HepG2 (cell line): ENCODE results near the gene SAE1. TPM values are rescaled to one million over a fixed set of nuclear protein-coding genes. Genes with fewer than 3 reads are reported as not detected.
A peak's percentile ranks its signal among the peaks of the same experiment; 100 is the strongest.

Experiments
- CBX2 ChIP-seq, 2 experiments: fragments of 200-600 bp in 1 of 2; sonication (generic); formaldehyde crosslinking in 1 of 2; IDR thresholded peaks; 2 replicates each; pipeline versions ENCODE4 v1.7.0 to v1.8.1; 2018 to 2022; ENCODE audit warnings: low read depth in 2 of 2, low read length in 1 of 2, mild to moderate bottlenecking in 1 of 2, missing genetic modification reagents in 1 of 2
- KIAA2018 ChIP-seq: sonication (generic); formaldehyde crosslinking; IDR thresholded peaks from 2 replicates; pipeline ENCODE4 v1.5.0; 2020; ENCODE audit warnings: mild to moderate bottlenecking, missing genetic modification reagents, borderline replicate concordance
- NAIF1 ChIP-seq: sonication (generic); formaldehyde crosslinking; IDR thresholded peaks from 2 replicates; pipeline ENCODE4 v1.5.0; 2020; ENCODE audit warnings: mild to moderate bottlenecking, missing genetic modification reagents, borderline replicate concordance
- NCOA5 ChIP-seq: sonication (generic); formaldehyde crosslinking; IDR thresholded peaks from 2 replicates; pipeline ENCODE4 v1.4.0; 2020; ENCODE audit warnings: missing genetic modification reagents
- NFAT5 ChIP-seq: sonication (generic); formaldehyde crosslinking; IDR thresholded peaks from 2 replicates; pipeline ENCODE4 v1.4.0; 2020; ENCODE audit warnings: missing genetic modification reagents
- NR2F1 ChIP-seq, 2 experiments: fragments of 450-650 bp in 1 of 2; formaldehyde crosslinking in 1 of 2; IDR thresholded peaks; 2 replicates each; pipeline versions ENCODE4 v1.5.0 to v1.6.1; 2016 to 2020; ENCODE audit warnings: mild to moderate bottlenecking in 1 of 2, missing compliant biosample characterization in 1 of 2, missing genetic modification reagents in 1 of 2, moderate library complexity in 1 of 2
- PRMT3 ChIP-seq: sonication (generic); formaldehyde crosslinking; IDR thresholded peaks from 2 replicates; pipeline ENCODE4 v1.8.1; 2022; ENCODE audit warnings: low read depth, mild to moderate bottlenecking, moderate library complexity, missing genetic modification reagents, borderline replicate concordance
- SMAD3 ChIP-seq: sonication (generic); formaldehyde crosslinking; IDR thresholded peaks from 2 replicates; pipeline ENCODE4 v1.4.0; 2020; ENCODE audit warnings: missing genetic modification reagents
- STAT5B ChIP-seq: sonication (generic); formaldehyde crosslinking; IDR thresholded peaks from 2 replicates; pipeline ENCODE4 v1.4.0; 2020; ENCODE audit warnings: missing genetic modification reagents
- TCF12 ChIP-seq, 2 experiments: fragments of 450-650 bp in 1 of 2; sonication (generic) in 1 of 2; formaldehyde crosslinking in 1 of 2; IDR thresholded peaks; 2 replicates each; pipeline versions ENCODE4 v1.6.1 to v1.8.0; 2017 to 2022; ENCODE audit warnings: antibody characterized with exemption in 1 of 2, mild to moderate bottlenecking in 1 of 2, missing genetic modification reagents in 1 of 2, moderate library complexity in 1 of 2
- TEAD3 ChIP-seq: optimal IDR thresholded peaks from 2 replicates; pipeline ENCODE3; 2016; ENCODE audit warnings: borderline replicate concordance
- ZNF234 ChIP-seq: sonication (generic); formaldehyde crosslinking; conservative IDR thresholded peaks from 2 replicates; pipeline ENCODE4 v1.5.1; 2020; ENCODE audit warnings: mild to moderate bottlenecking, missing genetic modification reagents
- ZNF235 ChIP-seq: sonication (generic); formaldehyde crosslinking; IDR thresholded peaks from 2 replicates; pipeline ENCODE4 v1.8.1; 2023; ENCODE audit warnings: mild to moderate bottlenecking, missing genetic modification reagents, borderline replicate concordance
- ZNF44 ChIP-seq: sonication (generic); formaldehyde crosslinking; IDR thresholded peaks from 2 replicates; pipeline ENCODE4 v1.5.1; 2020; ENCODE audit warnings: mild to moderate bottlenecking, missing genetic modification reagents
- polyA plus RNA-seq, 8 experiments: library from polyadenylated mRNA; depleted of rRNA in 3 of 8; stranded (reverse) in 7 of 8; unstranded in 1 of 8; fragments of >200 nt; fragmentation: Illumina TruSeq in 4 of 8; extraction: Trizol in 4 of 8; gene quantifications; 2 replicates each; pipeline versions ENCODE4 v1.2.1 to v1.2.3, GENCODE V29; 2011 to 2016; ENCODE audit warnings: low read depth in 4 of 8, missing spikeins in 1 of 8, mixed read lengths in 1 of 8; ENCODE audit not compliant: insufficient read depth in 1 of 8
- total RNA-seq, 5 experiments: library from RNA; depleted of rRNA; stranded (reverse); fragments of >200 nt; fragmentation: Illumina TruSeq; extraction: Trizol; gene quantifications; 2 replicates each; pipeline ENCODE4 v1.2.3, GENCODE V29; 2016; ENCODE audit warnings: low read depth in 1 of 5

The SAE1 gene
- total and polyA plus RNA-seq, 2 of the 13 experiments (the other 11 are each of a cell fraction or from before 2014, with no cell fraction given): 87.6 to 197 TPM

- TF ChIP-seq NCOA5 (CRISPR knock-in tag) (no peak), PRMT3 (no peak), NFAT5 (CRISPR knock-in tag) (no peak), SMAD3 (CRISPR knock-in tag) (no peak), TCF12 (IDR thresholded peaks at IDR 0.05) (no peak), TCF12 (CRISPR knock-in tag; IDR thresholded peaks at IDR 0.05) (no peak; the same call in 1 of the 2 replicates), TEAD3 (CRISPR knock-in tag) (no peak), NR2F1 (CRISPR knock-in tag; IDR thresholded peaks at IDR 0.05) (peak in 1 of 2 experiments; percentile 8; a peak in 1 of 4 replicates), STAT5B (no peak), NAIF1 (CRISPR knock-in tag) (peak; percentile 51; the same call in 1 of the 2 replicates), CBX2 (IDR thresholded peaks at IDR 0.05; ENCODE audit: low read depth, low read length) (no peak), CBX2 (CRISPR knock-in tag; IDR thresholded peaks at IDR 0.05; ENCODE audit: low read depth) (no peak), ZNF44 (CRISPR knock-in tag) (no peak), ZNF234 (CRISPR knock-in tag) (no peak), ZNF235 (CRISPR knock-in tag) (peak; percentile 99), KIAA2018 (no peak)
Measured at GRCh38 chr19:47112166-47112996, 18.3 kb upstream of the SAE1 start (continued).
